HG03095 (cell line): ENCODE data around the gene HOXA3.

ENCODE experiments used
- ATAC-seq: cut with Tn5 transposase; IDR thresholded peaks from one replicate; pipeline ENCODE4 v1.9.1; 2021; ENCODE audit warnings: moderate library complexity; ENCODE audit not compliant: unreplicated experiment

Gene HOXA3

GRCh38 chr7:27189997-27190748 lies 37.8 kb upstream of the HOXA3 start:
- no peak for ATAC-seq

- ATAC-seq = no peak
Measured at GRCh38 chr7:27189295-27189996, 37.1 kb upstream of the HOXA3 start.

- no peak for ATAC-seq
Measured at GRCh38 chr7:27188386-27189294, 36.3 kb upstream of the HOXA3 start.

- ATAC-seq = no peak
Measured at GRCh38 chr7:27187475-27188385, 35.3 kb upstream of the HOXA3 start.

- no peak for ATAC-seq
Measured at GRCh38 chr7:27186668-27187474, 34.5 kb upstream of the HOXA3 start.

GRCh38 chr7:27185854-27186667 lies 33.7 kb upstream of the HOXA3 start:
- no peak for ATAC-seq

GRCh38 chr7:27185013-27185853 lies 32.9 kb upstream of the HOXA3 start, which contains the start of gene HOXA11:
Gene HOXA11 (minus strand): TSS chr7:27185232. CDS start chr7:27185144, 88 bp downstream.
- ATAC-seq = no peak

- ATAC-seq = no peak
Measured at GRCh38 chr7:27184337-27185012, 32.1 kb upstream of the HOXA3 start.

GRCh38 chr7:27183682-27184336 lies 31.4 kb upstream of the HOXA3 start:
- ATAC-seq = no peak

- no peak for ATAC-seq
Measured at GRCh38 chr7:27182861-27183681, 30.7 kb upstream of the HOXA3 start.

GRCh38 chr7:27182285-27182841 lies 30.0 kb upstream of the HOXA3 start:
- ATAC-seq = no peak

GRCh38 chr7:27181795-27182275 lies 29.5 kb upstream of the HOXA3 start:
- ATAC-seq = no peak

GRCh38 chr7:27180431-27181420 lies 28.3 kb upstream of the HOXA3 start:
- no peak for ATAC-seq
